ENCODE measurements around the gene NOM1.
"Not testable (repeated sequence)": the region's sequence is repeated elsewhere in the genome, so short reads cannot be mapped to it uniquely, and the experiment has no call there.

NOM1 gene

GRCh38 chr7:156949541-156950380 lies at the start of gene NOM1:
NOM1 (plus strand) TSS chr7:156949712; CDS start chr7:156949738, 26 bp downstream.
- DNase-seq (ENCODE audit: low read depth) = peak; percentile 82

GRCh38 chr7:156900093-156900492 lies 49.4 kb upstream of the NOM1 start:
- not testable (repeated sequence) for DNase-seq (ENCODE audit: low read depth)

GRCh38 chr7:156903232-156903909 lies 46.1 kb upstream of the NOM1 start:
- DNase-seq (ENCODE audit: low read depth) = no peak

- no peak for DNase-seq (ENCODE audit: low read depth)
These were observed 43.3 kb upstream of the NOM1 start for GRCh38 chr7:156906200-156906649.

GRCh38 chr7:156907656-156908055 lies 41.9 kb upstream of the NOM1 start:
- no peak for DNase-seq (ENCODE audit: low read depth)

GRCh38 chr7:156909574-156910252 lies 39.8 kb upstream of the NOM1 start:
- not testable (repeated sequence) for DNase-seq (ENCODE audit: low read depth)

GRCh38 chr7:156918635-156919034 lies 30.9 kb upstream of the NOM1 start:
- no peak for DNase-seq (ENCODE audit: low read depth)

GRCh38 chr7:156919132-156919713 lies 30.3 kb upstream of the NOM1 start:
- DNase-seq (ENCODE audit: low read depth) = no peak

GRCh38 chr7:156920076-156920475 lies 29.4 kb upstream of the NOM1 start:
- no peak for DNase-seq (ENCODE audit: low read depth)

GRCh38 chr7:156920487-156921373 lies 28.8 kb upstream of the NOM1 start:
- not testable (repeated sequence) for DNase-seq (ENCODE audit: low read depth)

- DNase-seq (ENCODE audit: low read depth) = not testable (repeated sequence)
These were observed 27.2 kb upstream of the NOM1 start for GRCh38 chr7:156922304-156922703.

- DNase-seq (ENCODE audit: low read depth) = not testable (repeated sequence)
These were observed 23.7 kb upstream of the NOM1 start for GRCh38 chr7:156925821-156926220.

- DNase-seq (ENCODE audit: low read depth) = no peak
These were observed 21.7 kb upstream of the NOM1 start for GRCh38 chr7:156927571-156928405.

GRCh38 chr7:156928406-156928747 lies 21.1 kb upstream of the NOM1 start:
- no peak for DNase-seq (ENCODE audit: low read depth)

- DNase-seq (ENCODE audit: low read depth) = no peak
These were observed 19.5 kb upstream of the NOM1 start for GRCh38 chr7:156929789-156930539.

GRCh38 chr7:156932006-156932405 lies 17.5 kb upstream of the NOM1 start:
- DNase-seq (ENCODE audit: low read depth) = no peak

- no peak for DNase-seq (ENCODE audit: low read depth)
These were observed 14.3 kb upstream of the NOM1 start for GRCh38 chr7:156935250-156935649.

GRCh38 chr7:156936766-156937165 lies 12.7 kb upstream of the NOM1 start:
- DNase-seq (ENCODE audit: low read depth) = not testable (repeated sequence)

- no peak for DNase-seq (ENCODE audit: low read depth)
These were observed 8.9 kb upstream of the NOM1 start for GRCh38 chr7:156940421-156941122.
